Peyer's patch (tissue), 4 donors: ENCODE data around the gene FRMPD1. TPM values are rescaled to one million over a fixed set of nuclear protein-coding genes. Genes with fewer than 3 reads are reported as not detected.

ENCODE experiments used
- DNase-seq, 3 donors: peaks; one replicate each; pipeline ENCODE4 v3.0.0-alpha.2; 2017 to 2019
- H3K27ac ChIP-seq, 4 donors: fragments of 200-600 bp; sonication (generic); one replicate each; pipeline ENCODE4 v1.5.1; 2016 to 2019
- H3K27me3 ChIP-seq, 2 donors: fragments of 200-600 bp; sonication (generic); one replicate each; pipeline ENCODE4 v1.5.1; 2019
- H3K36me3 ChIP-seq, 3 donors: fragments of 200-600 bp; sonication (generic); one replicate each; pipeline ENCODE4 v1.5.1; 2016 to 2019
- H3K4me1 ChIP-seq, 4 donors: fragments of 200-600 bp; sonication (generic); one replicate each; pipeline ENCODE4 v1.5.1; 2016 to 2019
- H3K4me3 ChIP-seq, 4 donors: fragments of 200-600 bp; sonication (generic); 1 replicate in 3 of 4; 2 replicates in 1 of 4; pipeline ENCODE4 v1.5.1; 2016 to 2019; ENCODE audit warnings: mild to moderate bottlenecking in 1 of 4
- H3K9me3 ChIP-seq, 4 donors: fragments of 200-600 bp; sonication (generic); one replicate each; pipeline ENCODE4 v1.5.1; 2016 to 2019; ENCODE audit warnings: mild to moderate bottlenecking in 1 of 4
- POLR2A ChIP-seq, 2 donors: fragments of 450-650 bp; IDR thresholded peaks; one replicate each; pipeline ENCODE4 v1.5.1; 2017; ENCODE audit warnings: antibody characterized with exemption in 2 of 2, mild to moderate bottlenecking in 2 of 2, moderate library complexity in 2 of 2
- total RNA-seq, 4 donors: library from RNA; depleted of rRNA; stranded (reverse); fragments of >200 nt; gene quantifications; one replicate each; pipeline ENCODE4 v1.1.0, GENCODE V29; 2016
- TF ChIP-seq, protein P1 (sequence below), 6 experiments: fragments of 450-650 bp in 4 of 6; fragments of 200-600 bp in 2 of 6; sonication (generic) in 1 of 6; IDR thresholded peaks; one replicate each; pipeline ENCODE4 v1.5.1; 2017 to 2019; ENCODE audit warnings: antibody characterized with exemption in 6 of 6, mild to moderate bottlenecking in 3 of 6, moderate library complexity in 1 of 6

Gene FRMPD1
- total RNA-seq, 4 donors from 2014 or later: 0.40 TPM; not detected in 3

DNA sequence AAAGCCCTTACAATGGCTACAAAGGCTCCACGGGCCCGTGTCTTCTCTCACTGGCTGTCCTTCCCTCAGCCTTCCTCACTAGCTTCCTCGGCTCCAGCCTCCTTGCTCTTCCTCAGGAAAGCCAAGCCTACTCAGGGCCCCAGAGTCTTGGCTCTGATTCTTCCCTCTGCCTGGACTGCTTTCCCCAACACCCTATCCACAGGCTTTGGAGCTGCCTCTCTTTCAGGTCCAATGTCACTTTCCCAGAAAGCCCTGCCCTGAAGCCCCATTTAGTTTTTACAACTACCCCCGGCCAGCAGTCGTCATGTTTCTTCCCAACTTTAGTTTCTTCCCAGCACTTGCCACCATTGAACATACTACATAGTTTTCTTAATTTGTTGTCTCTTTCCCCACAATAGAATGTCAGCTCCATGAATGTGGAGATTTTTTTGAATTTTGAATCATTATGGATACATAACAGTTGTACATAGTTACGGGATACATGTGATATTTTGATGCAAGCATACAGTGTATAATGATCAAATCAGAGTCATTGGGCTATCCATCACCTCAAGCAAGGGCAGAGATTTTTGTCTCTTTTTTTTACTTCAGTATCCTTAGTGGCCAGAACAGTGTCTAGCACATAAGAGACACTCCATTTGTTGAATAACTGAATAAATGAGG, 40.9 kb upstream of the FRMPD1 start:
- Histone ChIP-seq H3K27me3 (no peaks in the 10 kb centered on the region), H3K9me3 (no peaks in the 10 kb centered on the region), H3K27ac (no peak overlapping the region), H3K4me3 (no peak overlapping the region), H3K36me3 (no peaks in the 10 kb centered on the region), H3K4me1 (no peaks in the 10 kb centered on the region)
- no peak for DNase-seq
- no peak for TF ChIP-seq POLR2A (IDR thresholded peaks at IDR 0.05)
- TF ChIP-seq, protein P1, sequence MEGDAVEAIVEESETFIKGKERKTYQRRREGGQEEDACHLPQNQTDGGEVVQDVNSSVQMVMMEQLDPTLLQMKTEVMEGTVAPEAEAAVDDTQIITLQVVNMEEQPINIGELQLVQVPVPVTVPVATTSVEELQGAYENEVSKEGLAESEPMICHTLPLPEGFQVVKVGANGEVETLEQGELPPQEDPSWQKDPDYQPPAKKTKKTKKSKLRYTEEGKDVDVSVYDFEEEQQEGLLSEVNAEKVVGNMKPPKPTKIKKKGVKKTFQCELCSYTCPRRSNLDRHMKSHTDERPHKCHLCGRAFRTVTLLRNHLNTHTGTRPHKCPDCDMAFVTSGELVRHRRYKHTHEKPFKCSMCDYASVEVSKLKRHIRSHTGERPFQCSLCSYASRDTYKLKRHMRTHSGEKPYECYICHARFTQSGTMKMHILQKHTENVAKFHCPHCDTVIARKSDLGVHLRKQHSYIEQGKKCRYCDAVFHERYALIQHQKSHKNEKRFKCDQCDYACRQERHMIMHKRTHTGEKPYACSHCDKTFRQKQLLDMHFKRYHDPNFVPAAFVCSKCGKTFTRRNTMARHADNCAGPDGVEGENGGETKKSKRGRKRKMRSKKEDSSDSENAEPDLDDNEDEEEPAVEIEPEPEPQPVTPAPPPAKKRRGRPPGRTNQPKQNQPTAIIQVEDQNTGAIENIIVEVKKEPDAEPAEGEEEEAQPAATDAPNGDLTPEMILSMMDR (IDR thresholded peaks at IDR 0.05): no peak

DNA sequence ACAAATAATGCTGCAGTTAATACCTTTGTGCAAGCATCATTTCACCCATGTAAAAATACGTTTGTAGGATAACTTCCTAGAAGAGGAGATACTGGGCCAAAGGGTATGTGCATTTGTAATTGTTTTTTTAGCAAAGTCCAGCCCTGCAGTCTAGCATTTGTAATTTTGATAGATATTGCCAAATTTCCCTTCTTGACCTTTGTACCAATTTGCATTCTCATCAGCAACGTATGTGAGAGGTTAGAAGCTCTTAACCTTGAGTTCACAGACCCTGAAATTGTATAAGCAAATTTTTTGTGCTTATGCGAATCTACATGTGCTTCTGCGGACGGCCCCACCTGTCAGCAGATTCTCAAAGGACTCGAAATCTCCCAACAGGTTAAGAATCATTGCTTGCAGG, 39.7 kb upstream of the FRMPD1 start:
- no peaks in the 10 kb centered on the region for H3K27me3 ChIP-seq
- no peak overlapping the region for H3K4me3 ChIP-seq
- H3K36me3 ChIP-seq: no peaks in the 10 kb centered on the region
- H3K27ac ChIP-seq: no peak overlapping the region
- no peak for DNase-seq
- TF ChIP-seq POLR2A (IDR thresholded peaks at IDR 0.05): no peak
- H3K9me3 ChIP-seq: no peaks in the 10 kb centered on the region
- no peaks in the 10 kb centered on the region for H3K4me1 ChIP-seq

DNA sequence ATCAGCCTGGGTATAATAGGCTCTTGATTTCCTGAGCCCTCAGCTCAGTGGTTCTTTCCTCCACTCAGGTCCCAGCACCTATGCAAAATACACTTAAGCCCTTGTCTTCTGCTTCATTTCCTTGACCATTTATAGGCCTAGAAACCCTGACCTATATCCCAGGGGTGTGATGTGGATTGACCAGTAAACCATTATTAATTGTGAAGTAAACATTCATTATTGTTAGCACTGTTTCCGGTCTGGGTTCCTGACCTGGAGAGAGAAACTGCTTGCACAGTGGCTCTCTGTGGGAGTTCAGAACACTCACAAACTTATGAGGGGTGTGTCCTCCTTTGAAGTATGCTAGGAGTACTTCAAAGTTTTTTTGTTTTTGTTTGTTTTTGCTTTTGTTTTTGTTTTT, 38.8 kb upstream of the FRMPD1 start:
- no peak overlapping the region for H3K4me3 ChIP-seq
- no peaks in the 10 kb centered on the region for H3K4me1 ChIP-seq
- no peak for TF ChIP-seq POLR2A (IDR thresholded peaks at IDR 0.05)
- TF ChIP-seq, protein P1 (IDR thresholded peaks at IDR 0.05): no peak
- DNase-seq: no peak
- no peak overlapping the region for H3K27ac ChIP-seq
- H3K9me3 ChIP-seq: no peaks in the 10 kb centered on the region
- no peaks in the 10 kb centered on the region for H3K27me3 ChIP-seq
- no peaks in the 10 kb centered on the region for H3K36me3 ChIP-seq

DNA sequence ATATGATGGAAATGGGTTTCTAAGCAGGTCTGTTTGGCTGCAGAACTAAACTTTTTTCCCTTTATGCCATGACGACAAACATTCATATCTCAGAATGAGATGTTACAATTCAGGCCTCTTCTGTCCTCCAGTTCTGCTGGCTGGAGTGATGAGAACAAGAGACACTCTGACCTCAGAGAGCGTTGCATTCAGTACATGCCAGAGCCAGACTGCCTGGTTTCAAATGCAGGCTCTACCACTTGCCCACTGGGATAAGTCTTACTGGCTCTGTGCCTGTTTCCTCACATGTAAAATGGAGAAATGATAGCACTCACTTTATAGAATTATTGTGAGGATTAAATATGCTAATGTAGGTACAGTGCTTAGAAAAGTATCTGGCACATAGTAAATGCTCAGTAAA, 33.6 kb upstream of the FRMPD1 start:
- Histone ChIP-seq H3K27ac (no peak overlapping the region), H3K4me3 (no peak overlapping the region), H3K4me1 (no peaks in the 10 kb centered on the region), H3K27me3 (no peaks in the 10 kb centered on the region), H3K36me3 (no peaks in the 10 kb centered on the region), H3K9me3 (no peaks in the 10 kb centered on the region)
- TF ChIP-seq POLR2A (IDR thresholded peaks at IDR 0.05): no peak
- TF ChIP-seq, protein P1 (IDR thresholded peaks at IDR 0.05): no peak
- no peak for DNase-seq

DNA sequence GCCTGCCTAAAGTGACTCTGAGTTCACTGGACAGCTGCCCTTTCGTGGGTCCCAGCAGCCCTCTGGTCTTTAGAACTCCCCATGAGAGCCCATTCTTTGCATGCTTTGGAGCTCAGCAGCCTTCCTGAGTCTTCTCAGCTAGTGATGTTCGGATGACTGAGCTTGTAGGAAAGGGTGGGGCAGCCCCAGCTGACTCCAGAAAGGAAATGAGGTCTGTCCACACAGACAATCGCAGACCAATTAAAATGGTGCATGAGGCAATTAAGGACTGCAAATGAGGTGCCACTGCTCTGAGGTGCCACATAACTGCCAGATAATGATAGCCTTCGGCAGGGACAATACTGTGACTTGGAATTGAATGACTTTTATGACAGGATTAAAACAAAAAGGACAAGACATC, 32.9 kb upstream of the FRMPD1 start:
- TF ChIP-seq, protein P1 (IDR thresholded peaks at IDR 0.05): no peak
- no peak for TF ChIP-seq POLR2A (IDR thresholded peaks at IDR 0.05)
- no peak for DNase-seq
- no peaks in the 10 kb centered on the region for H3K27me3 ChIP-seq
- no peak overlapping the region for H3K4me3 ChIP-seq
- H3K4me1 ChIP-seq: no peaks in the 10 kb centered on the region
- H3K36me3 ChIP-seq: no peaks in the 10 kb centered on the region
- H3K9me3 ChIP-seq: no peaks in the 10 kb centered on the region
- no peak overlapping the region for H3K27ac ChIP-seq

DNA sequence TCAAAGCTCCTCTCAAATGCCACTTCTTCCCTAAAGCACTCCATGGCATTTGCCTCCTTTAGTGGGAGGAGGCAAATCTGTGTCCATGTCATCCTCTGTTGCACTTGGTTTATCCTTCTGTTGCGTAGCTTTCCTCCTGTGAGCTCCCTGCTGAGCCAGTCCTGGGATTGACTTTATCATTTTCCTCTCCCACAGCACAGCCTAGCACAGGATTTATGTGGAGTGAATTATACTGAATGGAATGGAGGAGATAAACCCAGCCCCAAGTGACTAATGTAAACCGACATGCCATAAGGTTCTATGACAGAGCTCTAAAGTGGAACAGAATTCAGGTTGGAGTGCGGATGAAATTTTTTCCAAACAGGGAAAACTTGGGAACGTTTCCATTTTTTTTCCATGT, 31.9 kb upstream of the FRMPD1 start:
- no peak for TF ChIP-seq POLR2A (IDR thresholded peaks at IDR 0.05)
- TF ChIP-seq, protein P1 (IDR thresholded peaks at IDR 0.05): no peak

More for the DNA sequence above, 31.9 kb upstream of the FRMPD1 start:
- no peak for DNase-seq
- H3K36me3 ChIP-seq: no peaks in the 10 kb centered on the region
- H3K27ac ChIP-seq: no peak overlapping the region
- no peaks in the 10 kb centered on the region for H3K4me1 ChIP-seq
- H3K27me3 ChIP-seq: no peaks in the 10 kb centered on the region
- no peak overlapping the region for H3K4me3 ChIP-seq
- no peaks in the 10 kb centered on the region for H3K9me3 ChIP-seq
